ENCODE measurements around the gene XYLT1.

The XYLT1 gene

GRCh38 chr16:17371299-17371698 is 99.5 kb downstream of the XYLT1 start:
- H3K18ac ChIP-seq (ENCODE audit: low read depth in 1 of 2, low read length in 2 of 2), result no peak overlapping the region
- H3K27me3 ChIP-seq (ENCODE audit: control insufficient read depth in 1 of 2, insufficient read depth in 1 of 2, low read length in 2 of 2), result no peaks in the 10 kb centered on the region
- no peak for DNase-seq
- no peak overlapping the region for H2BK5ac ChIP-seq (ENCODE audit: low read depth, low read length, poor library complexity, severe bottlenecking)
- H3K4me2 ChIP-seq (ENCODE audit: low read length, poor library complexity, severe bottlenecking), result no peak overlapping the region
- H2AFZ ChIP-seq (ENCODE audit: low read depth, low read length), result no peak overlapping the region
- no peaks in the 10 kb centered on the region for H3K4me1 ChIP-seq (ENCODE audit: control insufficient read depth, insufficient read depth, low read depth, low read length)
- no peak overlapping the region for H2AK5ac ChIP-seq (ENCODE audit: low read length, severe bottlenecking)
- no peak overlapping the region for H2BK120ac ChIP-seq (ENCODE audit: low read depth, low read length)
- no peak overlapping the region for H3K4me3 ChIP-seq (ENCODE audit: insufficient read depth in 1 of 2, low read depth in 1 of 2, low read length in 2 of 2)
- no peaks in the 10 kb centered on the region for H3K36me3 ChIP-seq (ENCODE audit: control insufficient read depth in 1 of 2, insufficient read depth in 2 of 2, low read depth in 1 of 2, low read length in 2 of 2)
- no peak overlapping the region for H3K14ac ChIP-seq (ENCODE audit: low read length in 2 of 2)
- H3K79me1 ChIP-seq (replicated peaks; ENCODE audit: low read length, poor library complexity, severe bottlenecking), result no peaks in the 10 kb centered on the region
- H3K9ac ChIP-seq (ENCODE audit: low read length), result no peak overlapping the region
- H4K91ac ChIP-seq (ENCODE audit: low read length), result no peak overlapping the region
- no peak overlapping the region for H3K27ac ChIP-seq (ENCODE audit: low read length, poor library complexity, severe bottlenecking)
- no peak overlapping the region for H3K4ac ChIP-seq (ENCODE audit: low read depth in 1 of 2, low read length in 2 of 2)
- no peak overlapping the region for H3K23ac ChIP-seq (ENCODE audit: low read length in 2 of 2)
- H4K8ac ChIP-seq (ENCODE audit: low read length), result no peak overlapping the region
- H3K9me3 ChIP-seq (ENCODE audit: control insufficient read depth, low read length), result no peaks in the 10 kb centered on the region
- H2BK15ac ChIP-seq (ENCODE audit: low read depth, poor library complexity, severe bottlenecking), result no peak overlapping the region
- H2BK12ac ChIP-seq (ENCODE audit: low read length in 2 of 2), result no peak overlapping the region
- 71% methylated on average over 2 of the region's 2 CpGs for WGBS

GRCh38 chr16:17370731-17371285 is 100.0 kb downstream of the XYLT1 start:
- no peak overlapping the region for H3K18ac ChIP-seq (ENCODE audit: low read depth in 1 of 2, low read length in 2 of 2)
- H4K8ac ChIP-seq (ENCODE audit: low read length), result no peak overlapping the region
- no peak overlapping the region for H3K14ac ChIP-seq (ENCODE audit: low read length in 2 of 2)
- no peak overlapping the region for H4K91ac ChIP-seq (ENCODE audit: low read length)
- H2BK12ac ChIP-seq (ENCODE audit: low read length in 2 of 2), result no peak overlapping the region
- no peak overlapping the region for H2BK120ac ChIP-seq (ENCODE audit: low read depth, low read length)
- H2BK15ac ChIP-seq (ENCODE audit: low read depth, poor library complexity, severe bottlenecking), result no peak overlapping the region
- H3K4me2 ChIP-seq (ENCODE audit: low read length, poor library complexity, severe bottlenecking), result no peak overlapping the region
- H3K4me3 ChIP-seq (ENCODE audit: insufficient read depth in 1 of 2, low read depth in 1 of 2, low read length in 2 of 2), result no peak overlapping the region
- no peaks in the 10 kb centered on the region for H3K4me1 ChIP-seq (ENCODE audit: control insufficient read depth, insufficient read depth, low read depth, low read length)
- no peak overlapping the region for H3K27ac ChIP-seq (ENCODE audit: low read length, poor library complexity, severe bottlenecking)
- H3K36me3 ChIP-seq (ENCODE audit: control insufficient read depth in 1 of 2, insufficient read depth in 2 of 2, low read depth in 1 of 2, low read length in 2 of 2), result no peaks in the 10 kb centered on the region
- H3K27me3 ChIP-seq (ENCODE audit: control insufficient read depth in 1 of 2, insufficient read depth in 1 of 2, low read length in 2 of 2), result no peaks in the 10 kb centered on the region
- H3K4ac ChIP-seq (ENCODE audit: low read depth in 1 of 2, low read length in 2 of 2), result no peak overlapping the region
- no peak overlapping the region for H2AFZ ChIP-seq (ENCODE audit: low read depth, low read length)
- no peak overlapping the region for H2BK5ac ChIP-seq (ENCODE audit: low read depth, low read length, poor library complexity, severe bottlenecking)
- no peak overlapping the region for H2AK5ac ChIP-seq (ENCODE audit: low read length, severe bottlenecking)
- H3K9ac ChIP-seq (ENCODE audit: low read length), result no peak overlapping the region
- H3K79me1 ChIP-seq (replicated peaks; ENCODE audit: low read length, poor library complexity, severe bottlenecking), result no peaks in the 10 kb centered on the region
- 62% methylated on average over 3 of the region's 4 CpGs for WGBS
- H3K9me3 ChIP-seq (ENCODE audit: control insufficient read depth, low read length), result no peaks in the 10 kb centered on the region
- no peak for DNase-seq
- H3K23ac ChIP-seq (ENCODE audit: low read length in 2 of 2), result no peak overlapping the region

- no peak overlapping the region for H2AK5ac ChIP-seq (ENCODE audit: low read length, severe bottlenecking)
- no peaks in the 10 kb centered on the region for H3K4me1 ChIP-seq (ENCODE audit: control insufficient read depth, insufficient read depth, low read depth, low read length)
- no peak overlapping the region for H2BK5ac ChIP-seq (ENCODE audit: low read depth, low read length, poor library complexity, severe bottlenecking)
- no peak overlapping the region for H2AFZ ChIP-seq (ENCODE audit: low read depth, low read length)
- no peak overlapping the region for H3K4ac ChIP-seq (ENCODE audit: low read depth in 1 of 2, low read length in 2 of 2)
- H3K27ac ChIP-seq (ENCODE audit: low read length, poor library complexity, severe bottlenecking), result no peak overlapping the region
- H3K27me3 ChIP-seq (ENCODE audit: control insufficient read depth in 1 of 2, insufficient read depth in 1 of 2, low read length in 2 of 2), result no peaks in the 10 kb centered on the region
- no peak overlapping the region for H3K14ac ChIP-seq (ENCODE audit: low read length in 2 of 2)
- H2BK120ac ChIP-seq (ENCODE audit: low read depth, low read length), result no peak overlapping the region
- no peak overlapping the region for H3K4me3 ChIP-seq (ENCODE audit: insufficient read depth in 1 of 2, low read depth in 1 of 2, low read length in 2 of 2)
- H3K9me3 ChIP-seq (ENCODE audit: control insufficient read depth, low read length), result no peaks in the 10 kb centered on the region
- no peak overlapping the region for H3K23ac ChIP-seq (ENCODE audit: low read length in 2 of 2)
- no peak overlapping the region for H2BK15ac ChIP-seq (ENCODE audit: low read depth, poor library complexity, severe bottlenecking)
- DNase-seq, result no peak
- no peak overlapping the region for H2BK12ac ChIP-seq (ENCODE audit: low read length in 2 of 2)
- no peak overlapping the region for H3K18ac ChIP-seq (ENCODE audit: low read depth in 1 of 2, low read length in 2 of 2)
- H3K79me1 ChIP-seq (replicated peaks; ENCODE audit: low read length, poor library complexity, severe bottlenecking), result no peaks in the 10 kb centered on the region
- H3K4me2 ChIP-seq (ENCODE audit: low read length, poor library complexity, severe bottlenecking), result no peak overlapping the region
- H3K36me3 ChIP-seq (ENCODE audit: control insufficient read depth in 1 of 2, insufficient read depth in 2 of 2, low read depth in 1 of 2, low read length in 2 of 2), result no peaks in the 10 kb centered on the region
- no peak overlapping the region for H3K9ac ChIP-seq (ENCODE audit: low read length)
- WGBS, result 78% methylated on average over 13 of the region's 13 CpGs
- no peak overlapping the region for H4K8ac ChIP-seq (ENCODE audit: low read length)
- no peak overlapping the region for H4K91ac ChIP-seq (ENCODE audit: low read length)
Measured at GRCh38 chr16:17370223-17370707, 100.5 kb downstream of the XYLT1 start.

- Histone ChIP-seq H3K36me3 (ENCODE audit: control insufficient read depth in 1 of 2, insufficient read depth in 2 of 2, low read depth in 1 of 2, low read length in 2 of 2) (no peaks in the 10 kb centered on the region), H2BK120ac (ENCODE audit: low read depth, low read length) (no peak overlapping the region), H4K91ac (ENCODE audit: low read length) (no peak overlapping the region), H3K4me1 (ENCODE audit: control insufficient read depth, insufficient read depth, low read depth, low read length) (no peaks in the 10 kb centered on the region), H3K9ac (ENCODE audit: low read length) (no peak overlapping the region), H2AK5ac (ENCODE audit: low read length, severe bottlenecking) (no peak overlapping the region), H3K4ac (ENCODE audit: low read depth in 1 of 2, low read length in 2 of 2) (no peak overlapping the region), H3K4me3 (ENCODE audit: insufficient read depth in 1 of 2, low read depth in 1 of 2, low read length in 2 of 2) (no peak overlapping the region), H2AFZ (ENCODE audit: low read depth, low read length) (no peak overlapping the region), H3K9me3 (ENCODE audit: control insufficient read depth, low read length) (no peaks in the 10 kb centered on the region), H4K8ac (ENCODE audit: low read length) (no peak overlapping the region), H3K27ac (ENCODE audit: low read length, poor library complexity, severe bottlenecking) (no peak overlapping the region), H3K27me3 (ENCODE audit: control insufficient read depth in 1 of 2, insufficient read depth in 1 of 2, low read length in 2 of 2) (no peaks in the 10 kb centered on the region), H2BK12ac (ENCODE audit: low read length in 2 of 2) (no peak overlapping the region), H3K4me2 (ENCODE audit: low read length, poor library complexity, severe bottlenecking) (no peak overlapping the region), H3K23ac (ENCODE audit: low read length in 2 of 2) (no peak overlapping the region), H3K18ac (ENCODE audit: low read depth in 1 of 2, low read length in 2 of 2) (no peak overlapping the region), H3K79me1 (replicated peaks; ENCODE audit: low read length, poor library complexity, severe bottlenecking) (no peaks in the 10 kb centered on the region), H2BK15ac (ENCODE audit: low read depth, poor library complexity, severe bottlenecking) (no peak overlapping the region), H2BK5ac (ENCODE audit: low read depth, low read length, poor library complexity, severe bottlenecking) (no peak overlapping the region), H3K14ac (ENCODE audit: low read length in 2 of 2) (no peak overlapping the region)
- 50% methylated on average over 14 of the region's 14 CpGs for WGBS
- DNase-seq, result no peak
Measured at GRCh38 chr16:17369421-17370222, 101.1 kb downstream of the XYLT1 start.

All from mesenchymal stem cell (in vitro differentiated cells and primary cell).